ENCODE measurements around the gene QSOX2.

GRCh38 chr9:136174779-136175615 is 70.6 kb downstream of the QSOX2 start:
- TF ChIP-seq SP1 (IDR thresholded peaks at IDR 0.05) (no peak), TAF1 (conservative IDR thresholded peaks at IDR 0.05) (no peak), EGR1 (IDR thresholded peaks at IDR 0.05; ENCODE audit: low read depth in 2 of 2) (no peak), CTCF (IDR thresholded peaks at IDR 0.05; ENCODE audit: low read depth, low read length, missing input control) (no peak), RXRA (IDR thresholded peaks at IDR 0.05) (no peak), MAX (IDR thresholded peaks at IDR 0.05) (no peak), NR2F2 (IDR thresholded peaks at IDR 0.05) (no peak), JUND (IDR thresholded peaks at IDR 0.05) (no peak)

Measured in liver (tissue), 3 donors.